H1 (cell line): ENCODE measurements around the gene PSMD6. TPM values are rescaled to one million over a fixed set of nuclear protein-coding genes. Genes with fewer than 3 reads are reported as not detected.

Experiments used
- CTCF ChIA-PET: fragments of 300-600 bp; sonication (Branson Sonifier 250); formaldehyde crosslinking; loops from one replicate; lab custom pipeline; 2021; ENCODE audit not compliant: partially characterized antibody; lab: Charles Lee
- POLR2A ChIA-PET: fragments of 300-600 bp; sonication (Branson Sonifier 250); formaldehyde crosslinking; loops from one replicate; lab custom pipeline; 2021; ENCODE audit warnings: inconsistent platforms; ENCODE audit not compliant: partially characterized antibody; lab: Charles Lee
- DNase-seq, 2 experiments: peaks; one replicate each; pipeline versions ENCODE4 v3.0.0 to v3.0.0-alpha.2; 2010 to 2022; ENCODE audit warnings: low spot score in 2 of 2, low read depth in 1 of 2, mixed read lengths in 1 of 2
- FAIRE-seq: peaks from 2 replicates; lab custom pipeline; 2011; peaks lifted over from hg19 to GRCh38; lab: Jason Lieb, UNC
- H2AFZ ChIP-seq: 2 replicates; pipeline ENCODE4 v1.8.1; 2012; ENCODE audit warnings: low read length, inconsistent platforms
- H2AK5ac ChIP-seq: 2 replicates; pipeline ENCODE4 v1.6.1; 2013; ENCODE audit warnings: low read depth, low read length
- H2BK120ac ChIP-seq: replicated peaks from 2 replicates; pipeline ENCODE3; 2013; ENCODE audit warnings: low read depth, low read length, inconsistent platforms
- H2BK12ac ChIP-seq: 2 replicates; pipeline ENCODE4 v1.6.1; 2013; ENCODE audit warnings: low read depth, low read length
- H2BK15ac ChIP-seq: 2 replicates; pipeline ENCODE4 v1.6.1; 2013; ENCODE audit warnings: low read length
- H2BK20ac ChIP-seq: 2 replicates; pipeline ENCODE4 v1.6.1; 2013; ENCODE audit warnings: low read length
- H2BK5ac ChIP-seq: 2 replicates; pipeline ENCODE4 v1.6.1; 2013; ENCODE audit warnings: low read depth, low read length
- H3K14ac ChIP-seq: 2 replicates; pipeline ENCODE4 v1.6.1; 2013; ENCODE audit warnings: inconsistent platforms; ENCODE audit not compliant: insufficient read length
- H3K18ac ChIP-seq: 2 replicates; pipeline ENCODE4 v1.6.1; 2013; ENCODE audit warnings: low read length; ENCODE audit errors: extremely low read depth
- H3K23ac ChIP-seq: 2 replicates; pipeline ENCODE4 v1.6.1; 2013; ENCODE audit warnings: inconsistent platforms; ENCODE audit not compliant: insufficient read length
- H3K23me2 ChIP-seq: 2 replicates; pipeline ENCODE4 v1.6.1; 2013; ENCODE audit warnings: low read depth, low read length
- H3K27ac ChIP-seq: 2 replicates; pipeline ENCODE4 v1.6.1; 2011; ENCODE audit warnings: low read depth, low read length, inconsistent platforms
- H3K27me3 ChIP-seq, 4 experiments: replicated peaks in 1 of 4; 1 replicate in 1 of 4; 2 replicates in 3 of 4; pipeline versions ENCODE4 v1.6.1 to v1.8.1; 2011 to 2013; ENCODE audit warnings: low read length in 3 of 4, mild to moderate bottlenecking in 3 of 4, inconsistent platforms in 2 of 4, mixed read lengths in 2 of 4, moderate library complexity in 1 of 4; ENCODE audit not compliant: control insufficient read depth in 3 of 4, insufficient read depth in 3 of 4; ENCODE audit errors: extremely low read depth in 1 of 4
- H3K36me3 ChIP-seq, 4 experiments: 2 replicates each; pipeline versions ENCODE4 v1.6.1 to v1.8.1; 2011 to 2013; ENCODE audit warnings: mild to moderate bottlenecking in 4 of 4, low read length in 3 of 4, moderate library complexity in 2 of 4, control low read depth in 1 of 4, inconsistent platforms in 1 of 4; ENCODE audit not compliant: insufficient read depth in 4 of 4, control insufficient read depth in 2 of 4
- H3K4ac ChIP-seq: replicated peaks from 2 replicates; pipeline ENCODE3; 2013; ENCODE audit warnings: low read length, low read depth, mixed read lengths, inconsistent platforms; ENCODE audit not compliant: insufficient read length
- H3K4me1 ChIP-seq, 4 experiments: replicated peaks in 1 of 4; 1 replicate in 1 of 4; 2 replicates in 3 of 4; pipeline versions ENCODE4 v1.6.1 to v1.8.1; 2011 to 2013; ENCODE audit warnings: low read length in 3 of 4, inconsistent platforms in 2 of 4, mixed read lengths in 1 of 4; ENCODE audit not compliant: insufficient read depth in 4 of 4, control insufficient read depth in 3 of 4
- H3K4me2 ChIP-seq, 2 experiments: 2 replicates each; pipeline versions ENCODE4 v1.6.1 to v1.8.1; 2011 to 2013; ENCODE audit warnings: low read depth in 2 of 2, low read length in 2 of 2, control low read depth in 1 of 2, inconsistent platforms in 1 of 2, mild to moderate bottlenecking in 1 of 2; ENCODE audit not compliant: insufficient read depth in 1 of 2
- H3K4me3 ChIP-seq, 4 experiments: fragments of 200-600, 300-600 bp in 1 of 4; sonication (generic), shearing (Covaris generic), sonication (Bioruptor Twin) in 1 of 4; 2 replicates each; pipeline versions ENCODE4 v1.5.1 to v1.8.1; 2011 to 2016; ENCODE audit warnings: low read length in 4 of 4, low read depth in 3 of 4, control low read depth in 2 of 4, inconsistent platforms in 2 of 4, mild to moderate bottlenecking in 2 of 4, mixed read lengths in 1 of 4, moderate library complexity in 1 of 4; ENCODE audit not compliant: insufficient read depth in 2 of 4; ENCODE audit errors: extremely low read depth in 1 of 4
- H3K56ac ChIP-seq: replicated peaks from 2 replicates; pipeline ENCODE3; 2013; ENCODE audit warnings: low read depth, mild to moderate bottlenecking, mixed read lengths, low read length, inconsistent platforms; ENCODE audit not compliant: insufficient read length
- H3K79me1 ChIP-seq: 2 replicates; pipeline ENCODE4 v1.6.1; 2013; ENCODE audit warnings: low read depth, low read length, control low read depth
- H3K79me2 ChIP-seq, 2 experiments: 2 replicates each; pipeline versions ENCODE4 v1.6.1 to v1.8.1; 2012 to 2013; ENCODE audit warnings: low read length in 2 of 2, mild to moderate bottlenecking in 2 of 2, inconsistent platforms in 1 of 2; ENCODE audit not compliant: insufficient read depth in 2 of 2, control insufficient read depth in 1 of 2
- H3K9ac ChIP-seq, 4 experiments: replicated peaks in 1 of 4; 1 replicate in 1 of 4; 2 replicates in 3 of 4; pipeline versions ENCODE4 v1.6.1 to v1.8.1; 2011 to 2013; ENCODE audit warnings: low read depth in 3 of 4, low read length in 3 of 4, control low read depth in 2 of 4, mild to moderate bottlenecking in 2 of 4, moderate library complexity in 2 of 4, inconsistent platforms in 1 of 4; ENCODE audit errors: extremely low read depth in 1 of 4
- H3K9me3 ChIP-seq, 2 experiments: 2 replicates each; pipeline versions ENCODE4 v1.6.1 to v1.8.1; 2012 to 2013; ENCODE audit warnings: mild to moderate bottlenecking in 2 of 2, moderate library complexity in 2 of 2, control low read depth in 1 of 2, inconsistent platforms in 1 of 2, low read depth in 1 of 2, low read length in 1 of 2, mixed read lengths in 1 of 2; ENCODE audit not compliant: insufficient read depth in 2 of 2
- H4K20me1 ChIP-seq, 2 experiments: replicated peaks in 1 of 2; 2 replicates each; pipeline versions ENCODE3 to v1.8.1; 2011 to 2013; ENCODE audit warnings: inconsistent platforms in 2 of 2, low read length in 2 of 2, mild to moderate bottlenecking in 1 of 2; ENCODE audit not compliant: insufficient read depth in 2 of 2, control insufficient read depth in 1 of 2
- H4K5ac ChIP-seq: 2 replicates; pipeline ENCODE4 v1.6.1; 2013; ENCODE audit warnings: low read length, low read depth, mixed read lengths, inconsistent platforms; ENCODE audit not compliant: insufficient read length
- H4K8ac ChIP-seq: 2 replicates; pipeline ENCODE4 v1.8.0; 2013; ENCODE audit warnings: mild to moderate bottlenecking, moderate library complexity, low read length, inconsistent platforms; ENCODE audit not compliant: insufficient read depth; ENCODE audit errors: extremely low read depth
- H4K91ac ChIP-seq: replicated peaks from 2 replicates; pipeline ENCODE3; 2013; ENCODE audit warnings: low read length, mixed read lengths, inconsistent platforms; ENCODE audit not compliant: insufficient read length
- HDAC2 ChIP-seq, 2 experiments: fragments of 300-600 bp in 1 of 2; sonication (generic) in 1 of 2; IDR thresholded peaks; 2 replicates each; pipeline ENCODE4 v1.6.1; 2011 to 2012; ENCODE audit warnings: low read depth in 2 of 2, low read length in 2 of 2, mild to moderate bottlenecking in 2 of 2, moderate library complexity in 2 of 2, borderline replicate concordance in 1 of 2, inconsistent platforms in 1 of 2
- NRF1 ChIP-seq: IDR thresholded peaks from 2 replicates; pipeline ENCODE4 v1.6.1; 2011; ENCODE audit warnings: mild to moderate bottlenecking, low read depth, low read length, improper control_type of control experiment
- WGBS, 2 experiments: shearing (Covaris generic) in 1 of 2; methylation state at CpG; one replicate each; pipeline versions ENCODE4 v1.1.6 to v1.1.7; 2013 to 2015; ENCODE audit warnings: low lambda C conversion rate in 2 of 2, mixed read lengths in 2 of 2, inconsistent platforms in 1 of 2, low coverage in 1 of 2, missing lambda C conversion rate in 1 of 2; ENCODE audit not compliant: insufficient replicate concordance in 2 of 2, insufficient coverage in 1 of 2, insufficient read length in 1 of 2; ENCODE audit errors: extremely low coverage in 1 of 2, missing lambda C conversion rate in 1 of 2; 5-methylcytosine and 5-hydroxymethylcytosine counted together
- polyA plus RNA-seq, 7 experiments: library from polyadenylated mRNA; depleted of rRNA in 3 of 7; stranded (reverse) in 5 of 7; unstranded in 2 of 7; fragments of >200 nt in 5 of 7; fragments of 200-250 nt in 2 of 7; gene quantifications; 1 replicate in 5 of 7; 2 replicates in 1 of 7; 4 replicates in 1 of 7; pipeline versions ENCODE4 v1.2.1 to v1.2.3, GENCODE V29; 2011 to 2013; ENCODE audit warnings: missing spikeins in 2 of 7, mixed read lengths in 2 of 7
- total RNA-seq: library from RNA; stranded (reverse); fragmentation: NEBNext Ultra II Directional; extraction: Animal tissue kit (Norgen Biotek cat#: 25700); gene quantifications from 2 replicates; pipeline ENCODE4 v1.2.1, GENCODE V29; 2021

The PSMD6 gene
- total and polyA plus RNA-seq, 2 of the 8 experiments (the other 6 are each of a cell fraction or from before 2014, with no cell fraction given), result 43.7 to 104 TPM

GRCh38 chr3:63976872-63977200 lies 46.5 kb downstream of the PSMD6 start:
- no peak overlapping the region; the same call in 1 of the 2 replicates for H2AK5ac ChIP-seq
- no peak overlapping the region for H3K4me2 ChIP-seq
- H3K79me2 ChIP-seq, result peaks cover 0 to 14% of the 10 kb centered on the region in 2 experiments; a peak in 2 of 4 replicates
- H3K27me3 ChIP-seq, result no peaks in the 10 kb centered on the region
- H3K4ac ChIP-seq, result no peak overlapping the region
- no peak overlapping the region for H3K56ac ChIP-seq
- peaks cover 0 to 9% (median 1%) of the 10 kb centered on the region in 4 experiments; a peak in 4 of 7 replicates for H3K4me1 ChIP-seq
- H3K79me1 ChIP-seq, result no peaks in the 10 kb centered on the region; the same call in 1 of the 2 replicates
- H2BK12ac ChIP-seq, result no peak overlapping the region
- 93% methylated on average over 2 of the region's 2 CpGs; no CpG with 5 or more reads in 1 of the 2 experiments for WGBS, 2 experiments
- H2BK20ac ChIP-seq, result no peak overlapping the region
- no peak overlapping the region for H3K27ac ChIP-seq
- peaks cover 0 to 4% of the 10 kb centered on the region in 2 experiments for H4K20me1 ChIP-seq
- FAIRE-seq, result no peak
- no peak for DNase-seq
- no peak overlapping the region for H4K91ac ChIP-seq
- no peak overlapping the region for H3K23ac ChIP-seq
- H2AFZ ChIP-seq, result no peak overlapping the region
- no peak overlapping the region for H3K18ac ChIP-seq
- no peak overlapping the region for H4K5ac ChIP-seq
- ChIA-PET POLR2A (interaction anchor here (0.9 kb wide), 1 partner anchor 11 kb away, joined by 4 read pairs; no protein-coding TSS in a partner anchor), CTCF (interaction anchor here (1.0 to 3.3 kb wide), 5 partner anchors 12 to 21 kb away, joined by 3 to 16 read pairs (median 6); no protein-coding TSS in a partner anchor)
- H3K14ac ChIP-seq, result no peak overlapping the region
- H2BK120ac ChIP-seq, result no peak overlapping the region
- no peaks in the 10 kb centered on the region for H3K9me3 ChIP-seq
- H4K8ac ChIP-seq, result no peak overlapping the region
- no peak overlapping the region for H3K9ac ChIP-seq
- H3K23me2 ChIP-seq, result no peaks in the 10 kb centered on the region
- peaks cover 0 to 8% (median 0%) of the 10 kb centered on the region in 4 experiments; a peak in 1 of 8 replicates for H3K36me3 ChIP-seq
- H2BK15ac ChIP-seq, result no peak overlapping the region
- no peak overlapping the region for H3K4me3 ChIP-seq
- TF ChIP-seq HDAC2 (IDR thresholded peaks at IDR 0.05; ENCODE audit: borderline replicate concordance in 1 of 2, low read depth in 2 of 2, low read length in 2 of 2), result no peak
- no peak for TF ChIP-seq NRF1
- no peak overlapping the region for H2BK5ac ChIP-seq
